Large intestine (tissue), 3 donors: ENCODE measurements around the gene GALNT6. TPM values are rescaled to one million over a fixed set of nuclear protein-coding genes. Genes with fewer than 3 reads are reported as not detected.
"Not testable (repeated sequence)": the region's sequence is repeated elsewhere in the genome, so short reads cannot be mapped to it uniquely, and the experiment has no call there.

Source experiments
- DNase-seq, 2 donors: peaks; one replicate each; pipeline versions ENCODE4 v3.0.0 to v3.0.0-alpha.2; 2013
- H3K27ac ChIP-seq: one replicate; pipeline ENCODE4 v1.5.1; 2013; ENCODE audit warnings: low read length
- H3K27me3 ChIP-seq: 2 replicates; pipeline ENCODE4 v1.6.1; 2013; ENCODE audit warnings: low read length; ENCODE audit not compliant: control insufficient read depth, insufficient read depth
- H3K36me3 ChIP-seq: 2 replicates; pipeline ENCODE4 v1.6.1; 2013; ENCODE audit warnings: low read length; ENCODE audit not compliant: control insufficient read depth, insufficient read depth
- H3K4me1 ChIP-seq: one replicate; pipeline ENCODE4 v1.6.1; 2013; ENCODE audit warnings: low read length; ENCODE audit not compliant: control insufficient read depth, insufficient read depth
- H3K4me3 ChIP-seq: one replicate; pipeline ENCODE4 v1.5.1; 2013; ENCODE audit warnings: low read length
- H3K9me3 ChIP-seq: one replicate; pipeline ENCODE4 v1.6.1; 2013; ENCODE audit warnings: mild to moderate bottlenecking, low read depth, low read length, moderate library complexity; ENCODE audit not compliant: control insufficient read depth
- WGBS: methylation state at CpG from one replicate; pipeline ENCODE4 v1.1.5; 2013; ENCODE audit warnings: low lambda C conversion rate; ENCODE audit not compliant: insufficient coverage; 5-methylcytosine and 5-hydroxymethylcytosine counted together
- polyA plus RNA-seq: library from polyadenylated mRNA; unstranded; fragments of 120-200 nt; gene quantifications from one replicate; pipeline ENCODE4 v1.2.1, GENCODE V29; 2013

GALNT6 gene
- polyA plus RNA-seq, 1 donor: 31.1 TPM

DNA sequence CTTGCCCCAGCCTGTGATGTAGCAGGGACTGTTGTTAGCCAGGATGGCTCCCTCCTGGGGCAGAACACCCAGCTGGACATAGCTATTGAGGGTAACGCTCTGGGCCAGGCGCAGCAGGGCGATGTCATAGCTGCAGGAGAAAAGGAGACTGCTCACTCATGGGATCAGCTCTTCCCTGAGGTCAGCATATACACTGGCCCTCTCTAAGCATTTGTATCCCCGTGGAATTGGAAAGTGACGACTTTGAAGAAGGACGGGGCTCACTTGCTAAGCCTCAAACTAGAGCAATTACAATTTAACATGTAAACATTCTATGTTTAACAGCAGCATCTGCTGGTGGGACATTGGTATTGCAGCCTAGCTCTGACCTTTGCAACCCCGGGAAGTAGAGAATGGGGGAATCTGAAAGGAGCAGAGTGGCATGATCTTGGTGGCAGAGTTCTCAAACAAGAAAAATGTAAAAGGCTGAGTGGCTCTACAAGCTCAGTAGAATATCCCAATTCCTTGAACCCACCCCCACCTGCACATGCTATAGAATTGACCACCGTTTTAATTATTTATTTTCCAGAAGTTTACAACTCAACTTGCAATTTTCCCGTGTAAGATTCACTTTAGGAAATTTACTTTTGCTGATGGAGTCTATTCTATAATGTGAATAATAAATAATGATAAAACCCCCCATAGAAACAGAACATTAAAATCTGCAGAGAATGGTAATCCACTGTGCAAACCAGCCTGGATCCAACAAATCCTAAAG is 49.8 kb downstream of the GALNT6 start:
- H3K4me1 ChIP-seq: no peaks in the 10 kb centered on the region
- H3K27ac ChIP-seq: no peak overlapping the region
- peak; percentile 69 to 79 for DNase-seq
- H3K36me3 ChIP-seq: no peaks in the 10 kb centered on the region
- H3K4me3 ChIP-seq: no peak overlapping the region
- H3K9me3 ChIP-seq: no peaks in the 10 kb centered on the region
- WGBS: 100% methylated on average over 1 of the region's 9 CpGs
- H3K27me3 ChIP-seq: no peaks in the 10 kb centered on the region

DNA sequence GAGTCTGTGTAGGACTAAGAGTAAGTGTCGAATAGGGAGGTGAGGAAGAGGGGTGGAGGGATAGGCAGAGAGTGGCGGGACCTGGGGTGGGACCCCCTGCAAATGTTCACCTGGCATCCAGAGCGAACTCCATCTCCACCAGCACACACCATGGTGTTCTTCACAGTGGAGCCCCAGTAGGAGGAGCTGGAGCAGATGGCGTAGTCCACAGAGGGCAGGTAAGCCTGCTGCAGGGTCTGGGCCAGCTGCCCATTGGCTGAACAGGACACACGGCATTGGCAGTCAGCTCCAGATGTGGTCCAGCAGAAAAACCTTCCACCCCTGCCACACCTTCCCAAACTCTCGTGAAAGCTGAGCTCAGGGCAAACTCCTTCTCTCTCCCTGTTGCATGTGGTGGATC is 51.5 kb downstream of the GALNT6 start:
- Histone ChIP-seq H3K36me3 (no peaks in the 10 kb centered on the region), H3K4me1 (peaks cover 5% of the 10 kb centered on the region), H3K27me3 (no peaks in the 10 kb centered on the region), H3K27ac (no peak overlapping the region), H3K4me3 (no peak overlapping the region), H3K9me3 (no peaks in the 10 kb centered on the region)
- WGBS: 60% methylated on average over 1 of the region's 6 CpGs
- no peak for DNase-seq

DNA sequence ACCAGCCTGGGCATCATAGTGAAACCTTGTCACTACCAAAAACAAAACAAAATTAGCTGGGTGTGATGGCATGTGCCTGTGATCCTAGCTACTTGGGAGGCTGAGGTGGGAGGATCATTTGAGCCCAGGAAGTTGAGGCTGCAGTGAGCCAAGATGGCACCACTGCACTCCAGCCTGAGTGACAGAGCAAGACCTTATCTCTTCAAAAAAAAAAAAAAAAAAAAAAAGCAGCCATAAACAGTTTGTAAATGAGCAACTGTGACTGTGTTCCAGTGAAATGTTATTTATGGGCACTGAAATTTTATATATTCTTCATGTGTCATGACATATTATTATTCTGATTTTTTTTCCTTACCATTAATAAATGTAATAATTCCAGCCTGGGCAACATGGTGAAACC is 53.9 kb downstream of the GALNT6 start:
- H3K27ac ChIP-seq, H3K9me3 ChIP-seq, H3K4me1 ChIP-seq, H3K36me3 ChIP-seq, H3K27me3 ChIP-seq, H3K4me3 ChIP-seq, DNase-seq: not testable (repeated sequence)

DNA sequence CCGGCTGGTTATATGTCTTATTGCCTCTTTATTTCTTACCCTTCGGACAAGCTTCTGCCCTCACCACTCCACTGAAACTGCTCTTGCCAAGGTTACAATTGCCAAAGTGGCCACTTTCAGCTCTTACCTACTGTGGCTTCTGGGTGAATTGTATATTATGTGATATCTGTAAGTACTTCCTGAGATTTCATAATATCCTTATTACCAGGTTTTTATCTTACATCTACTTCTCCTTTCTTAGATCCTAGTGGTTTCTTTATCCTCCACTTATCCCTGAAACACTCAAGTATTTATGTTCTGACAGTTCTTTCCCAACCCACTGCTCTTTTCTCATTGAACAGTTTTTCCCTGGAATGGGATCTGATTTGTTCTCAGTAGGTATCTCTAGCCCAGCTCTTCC is 55.3 kb downstream of the GALNT6 start:
- H3K4me3 ChIP-seq: no peak overlapping the region
- no peaks in the 10 kb centered on the region for H3K27me3 ChIP-seq
- no CpG with 5 or more reads among the region's 2 CpGs for WGBS
- H3K27ac ChIP-seq: no peak overlapping the region
- DNase-seq: no peak
- no peaks in the 10 kb centered on the region for H3K36me3 ChIP-seq
- H3K4me1 ChIP-seq: peaks cover 7% of the 10 kb centered on the region
- H3K9me3 ChIP-seq: no peaks in the 10 kb centered on the region

DNA sequence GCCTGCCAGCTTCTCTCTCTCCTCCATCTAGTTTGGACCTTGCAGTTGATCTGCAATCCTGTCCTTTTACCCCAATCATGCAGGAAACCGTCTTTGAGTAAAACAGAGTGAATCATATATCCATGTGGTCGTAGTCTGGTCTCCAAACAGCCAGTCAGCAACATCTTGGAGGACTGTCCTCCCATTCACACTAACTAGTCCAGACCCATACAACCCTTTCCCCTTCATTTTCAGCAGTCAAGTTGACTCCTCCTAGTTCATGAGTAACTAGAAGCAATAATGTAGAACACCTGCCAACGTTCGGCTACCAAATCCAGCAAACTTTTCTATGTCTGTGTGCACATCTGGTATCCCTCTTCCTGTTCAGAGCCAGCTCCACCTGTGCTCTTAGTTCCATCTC is 56.4 kb downstream of the GALNT6 start:
- WGBS: no CpG with 5 or more reads among the region's 4 CpGs
- Histone ChIP-seq H3K36me3 (no peaks in the 10 kb centered on the region), H3K9me3 (no peaks in the 10 kb centered on the region), H3K27me3 (no peaks in the 10 kb centered on the region), H3K27ac (no peak overlapping the region), H3K4me3 (no peak overlapping the region), H3K4me1 (peaks cover 7% of the 10 kb centered on the region)
- peak in 1 of 2 donors; percentile 26 for DNase-seq

DNA sequence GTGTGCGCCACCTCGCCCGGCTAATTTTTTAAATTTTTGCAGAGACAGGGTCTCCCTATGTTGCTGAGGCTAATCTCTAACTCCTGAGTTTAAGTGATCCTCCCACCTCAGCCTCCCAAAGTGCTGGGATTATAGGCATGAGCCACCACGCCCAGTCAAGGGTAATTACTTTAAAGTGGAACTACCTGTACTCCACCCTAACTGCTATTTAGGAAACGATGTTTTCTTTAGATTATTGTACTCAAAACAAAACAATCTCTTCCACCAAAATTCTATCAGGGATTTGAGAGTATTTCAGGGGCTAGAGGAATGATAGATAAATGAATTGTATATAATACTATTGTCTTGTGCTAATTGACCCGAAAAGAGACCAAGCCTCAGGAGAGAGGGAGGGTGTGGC is 57.7 kb downstream of the GALNT6 start:
- no peaks in the 10 kb centered on the region for H3K9me3 ChIP-seq
- no peak overlapping the region for H3K27ac ChIP-seq
- H3K36me3 ChIP-seq: no peaks in the 10 kb centered on the region
- WGBS: 63% methylated on average over 2 of the region's 6 CpGs
- DNase-seq: no peak
- H3K4me3 ChIP-seq: no peak overlapping the region
- H3K27me3 ChIP-seq: no peaks in the 10 kb centered on the region
- peaks cover 7% of the 10 kb centered on the region for H3K4me1 ChIP-seq

DNA sequence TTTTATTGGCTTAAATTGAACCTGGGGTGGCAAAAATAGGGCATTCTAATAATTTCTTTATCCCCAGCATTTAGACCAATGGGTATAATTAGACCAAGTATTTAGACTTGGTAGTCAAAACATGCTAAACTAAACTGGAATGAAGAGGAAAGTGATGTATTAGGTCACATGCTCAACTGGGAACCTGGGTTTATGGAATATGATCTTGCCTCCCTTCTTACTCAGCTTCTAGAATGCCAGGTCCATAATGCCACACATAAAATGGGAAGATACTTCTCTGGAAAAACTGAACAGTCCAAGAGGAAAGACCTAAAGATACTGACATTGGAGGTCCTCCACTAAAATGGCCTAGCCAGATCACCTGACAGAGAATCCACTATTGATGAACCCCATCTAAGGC is 61.0 kb downstream of the GALNT6 start:
- H3K36me3 ChIP-seq: no peaks in the 10 kb centered on the region
- H3K4me1 ChIP-seq: peaks cover 7% of the 10 kb centered on the region
- H3K9me3 ChIP-seq: no peaks in the 10 kb centered on the region
- no peak for DNase-seq
- H3K27me3 ChIP-seq: no peaks in the 10 kb centered on the region
- no peak overlapping the region for H3K27ac ChIP-seq
- no peak overlapping the region for H3K4me3 ChIP-seq

DNA sequence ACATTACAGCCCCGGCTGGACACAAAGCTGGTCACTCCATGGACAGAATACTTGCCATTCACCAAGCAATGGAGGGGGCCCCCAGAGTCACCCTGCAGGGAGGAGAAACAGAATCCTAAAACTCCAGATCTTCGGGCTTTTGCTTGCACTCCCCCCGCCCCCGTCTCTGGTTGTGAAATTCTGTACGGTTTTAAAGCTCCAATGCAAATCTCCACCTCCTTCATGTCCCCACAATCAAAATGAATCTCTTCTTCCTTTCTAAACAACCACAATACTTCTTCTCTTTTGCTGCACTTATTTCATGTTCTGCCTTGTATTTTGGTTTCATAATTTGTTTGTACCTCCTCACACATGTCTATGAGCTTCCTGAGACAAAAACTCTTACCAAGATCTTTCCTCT is 61.5 kb downstream of the GALNT6 start:
- no peaks in the 10 kb centered on the region for H3K27me3 ChIP-seq
- no peaks in the 10 kb centered on the region for H3K9me3 ChIP-seq
- H3K36me3 ChIP-seq: no peaks in the 10 kb centered on the region
- H3K4me3 ChIP-seq: no peak overlapping the region
- no peak overlapping the region for H3K27ac ChIP-seq
- DNase-seq: no peak
- H3K4me1 ChIP-seq: peaks cover 2% of the 10 kb centered on the region
- WGBS: no CpG with 5 or more reads among the region's 5 CpGs

DNA sequence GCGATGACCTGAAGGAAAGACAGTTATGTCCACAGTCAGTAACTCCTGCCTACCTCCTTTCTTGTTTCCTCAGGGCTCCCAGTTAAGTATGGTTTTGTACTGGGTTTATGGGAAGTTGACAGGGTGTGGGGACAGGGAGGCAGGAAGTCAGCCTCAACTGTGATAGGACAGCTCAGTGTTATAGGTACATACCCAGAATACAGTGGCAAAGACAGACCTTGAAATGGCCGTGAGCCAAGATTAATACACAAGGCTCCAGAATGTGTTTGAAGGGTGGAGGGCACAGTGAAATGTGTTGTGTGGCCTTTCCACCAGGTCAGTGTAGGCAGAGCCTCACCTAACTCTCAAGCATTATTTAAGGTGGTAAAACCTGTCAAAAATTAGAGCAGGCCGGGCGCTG is 62.6 kb downstream of the GALNT6 start:
- no peak for DNase-seq
- H3K4me3 ChIP-seq: no peak overlapping the region
- no peaks in the 10 kb centered on the region for H3K9me3 ChIP-seq
- no peaks in the 10 kb centered on the region for H3K27me3 ChIP-seq
- H3K27ac ChIP-seq: no peak overlapping the region
- WGBS: no CpG with 5 or more reads among the region's 4 CpGs
- no peaks in the 10 kb centered on the region for H3K4me1 ChIP-seq
- H3K36me3 ChIP-seq: no peaks in the 10 kb centered on the region

DNA sequence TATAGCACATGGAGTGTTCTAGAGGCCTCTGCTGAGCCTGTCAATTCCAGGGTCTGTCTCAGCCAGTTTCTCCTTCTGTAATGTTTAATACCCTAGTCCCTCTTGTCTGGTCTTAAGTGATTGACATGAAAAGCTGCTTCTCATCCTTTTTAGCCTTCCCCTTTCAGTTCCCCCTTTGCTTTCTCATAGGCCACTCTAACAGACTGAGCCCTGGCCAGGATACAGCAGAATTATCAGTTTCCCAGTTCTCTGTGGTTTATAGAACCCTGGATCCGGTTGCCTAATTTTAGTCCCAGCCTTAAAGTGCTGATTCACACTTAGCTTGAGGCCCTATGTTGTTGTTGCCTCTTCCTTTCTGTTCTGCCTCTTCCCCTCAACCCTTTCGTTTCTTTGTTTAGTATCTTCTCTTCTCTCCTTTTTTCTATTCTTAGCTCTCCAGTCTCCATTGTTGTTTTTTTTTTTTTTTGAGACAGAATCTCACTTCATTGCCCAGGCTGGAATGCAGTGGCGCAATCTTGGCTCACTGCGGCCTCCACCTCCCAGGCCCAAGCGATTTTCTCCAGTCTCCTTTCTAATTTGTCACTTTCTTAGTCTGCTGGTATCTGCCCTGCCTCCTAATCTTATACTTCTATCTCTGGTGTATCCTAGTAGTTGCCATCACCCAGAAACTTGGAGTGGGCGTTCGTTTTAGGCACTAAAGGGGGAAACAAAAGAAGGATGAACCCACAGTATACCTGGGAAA is 64.3 kb downstream of the GALNT6 start:
- no peak overlapping the region for H3K27ac ChIP-seq
- H3K9me3 ChIP-seq: no peaks in the 10 kb centered on the region
- H3K4me1 ChIP-seq: no peaks in the 10 kb centered on the region
- H3K4me3 ChIP-seq: no peak overlapping the region
- WGBS: 71% methylated on average over 1 of the region's 7 CpGs
- H3K36me3 ChIP-seq: no peaks in the 10 kb centered on the region
- no peak for DNase-seq
- H3K27me3 ChIP-seq: no peaks in the 10 kb centered on the region

DNA sequence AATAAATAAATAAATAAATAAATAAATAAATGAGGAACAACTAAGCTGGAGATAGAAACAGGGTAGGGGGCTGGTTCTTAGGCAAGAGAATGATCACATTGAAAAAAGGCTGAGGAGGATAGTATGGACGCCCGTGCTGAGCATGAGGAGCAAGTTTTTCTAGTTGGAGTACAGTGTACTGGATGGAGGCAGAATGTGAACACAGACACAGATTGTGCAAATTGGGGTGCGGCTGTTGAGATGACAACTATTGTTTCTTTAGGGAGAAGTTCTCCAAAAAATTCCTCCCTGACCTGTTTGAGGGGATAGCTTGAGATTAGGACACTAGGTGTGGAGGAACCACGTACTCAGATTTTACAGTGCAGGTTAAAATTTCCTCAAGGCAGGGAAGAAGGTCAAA is 66.3 kb downstream of the GALNT6 start:
- WGBS: no CpG with 5 or more reads among the region's 4 CpGs
- no peak for DNase-seq
- H3K27me3 ChIP-seq: no peaks in the 10 kb centered on the region
- H3K4me1 ChIP-seq: no peaks in the 10 kb centered on the region
- H3K27ac ChIP-seq: no peak overlapping the region
- H3K9me3 ChIP-seq: no peaks in the 10 kb centered on the region
- no peaks in the 10 kb centered on the region for H3K36me3 ChIP-seq
- no peak overlapping the region for H3K4me3 ChIP-seq
